Activated T-cell treated with anti-CD3 and anti-CD28 coated beads, Interleukin-2, amount 50 U/mL, for 24 hours (primary cell): ENCODE measurements around the gene TIMM9.
"Not testable (repeated sequence)": the region's sequence is repeated elsewhere in the genome, so short reads cannot be mapped to it uniquely, and the experiment has no call there.

Source experiments
- DNase-seq: peaks from one replicate; pipeline ENCODE4 v3.0.0-alpha.2; 2020
- H3K27ac Mint-ChIP-seq: 2 replicates; pipeline ENCODE4 v1.8.0; 2020; ENCODE audit warnings: mild to moderate bottlenecking, mixed read lengths
- H3K27me3 Mint-ChIP-seq: 2 replicates; pipeline ENCODE4 v1.8.0; 2020; ENCODE audit warnings: mixed read lengths
- H3K36me3 Mint-ChIP-seq: 2 replicates; pipeline ENCODE4 v1.8.0; 2020; ENCODE audit warnings: low read depth, mixed read lengths
- H3K4me1 Mint-ChIP-seq: 2 replicates; pipeline ENCODE4 v1.8.0; 2020; ENCODE audit warnings: low read depth, mixed read lengths
- H3K4me3 Mint-ChIP-seq: 2 replicates; pipeline ENCODE4 v1.8.0; 2020; ENCODE audit warnings: mild to moderate bottlenecking, moderate library complexity, mixed read lengths
- H3K9me3 Mint-ChIP-seq: 2 replicates; pipeline ENCODE4 v1.8.0; 2020; ENCODE audit warnings: mixed read lengths

Gene TIMM9

GRCh38 chr14:58367296-58367695 lies 60.0 kb downstream of the TIMM9 start:
- Mint-ChIP-seq H3K4me1 (peaks cover 5% of the 10 kb centered on the region), H3K9me3 (no peaks in the 10 kb centered on the region), H3K27me3 (no peaks in the 10 kb centered on the region), H3K36me3 (peaks cover 80% of the 10 kb centered on the region), H3K27ac (no peak overlapping the region), H3K4me3 (no peak overlapping the region)
- no peak for DNase-seq

- H3K4me3 Mint-ChIP-seq: no peak overlapping the region
- no peaks in the 10 kb centered on the region for H3K9me3 Mint-ChIP-seq
- peak overlapping the region; percentile 28 for H3K27ac Mint-ChIP-seq
- no peaks in the 10 kb centered on the region for H3K27me3 Mint-ChIP-seq
- peaks cover 5% of the 10 kb centered on the region for H3K4me1 Mint-ChIP-seq
- peaks cover 81% of the 10 kb centered on the region for H3K36me3 Mint-ChIP-seq
- DNase-seq: no peak
Observed at GRCh38 chr14:58364316-58364715, 63.0 kb downstream of the TIMM9 start.

- H3K9me3 Mint-ChIP-seq: no peaks in the 10 kb centered on the region
- H3K27ac Mint-ChIP-seq: no peak overlapping the region
- H3K4me1 Mint-ChIP-seq: peaks cover 5% of the 10 kb centered on the region
- peaks cover 74% of the 10 kb centered on the region for H3K36me3 Mint-ChIP-seq
- no peaks in the 10 kb centered on the region for H3K27me3 Mint-ChIP-seq
- no peak overlapping the region for H3K4me3 Mint-ChIP-seq
- DNase-seq: no peak
Observed at GRCh38 chr14:58362798-58363412, 64.4 kb downstream of the TIMM9 start.

GRCh38 chr14:58362272-58362671 lies 65.1 kb downstream of the TIMM9 start:
- H3K27ac Mint-ChIP-seq, H3K4me1 Mint-ChIP-seq, H3K4me3 Mint-ChIP-seq, H3K9me3 Mint-ChIP-seq, H3K27me3 Mint-ChIP-seq, DNase-seq: not testable (repeated sequence)
- H3K36me3 Mint-ChIP-seq: peaks cover 70% of the 10 kb centered on the region
